HG02852 (cell line): ENCODE results near the gene RGPD5.
"Not testable (repeated sequence)": the region's sequence is repeated elsewhere in the genome, so short reads cannot be mapped to it uniquely, and the experiment has no call there.

Source experiments
- ATAC-seq: cut with Tn5 transposase; IDR thresholded peaks from one replicate; pipeline ENCODE4 v1.9.1; 2021; ENCODE audit warnings: mild to moderate bottlenecking, moderate library complexity; ENCODE audit not compliant: unreplicated experiment

RGPD5 gene

DNA sequence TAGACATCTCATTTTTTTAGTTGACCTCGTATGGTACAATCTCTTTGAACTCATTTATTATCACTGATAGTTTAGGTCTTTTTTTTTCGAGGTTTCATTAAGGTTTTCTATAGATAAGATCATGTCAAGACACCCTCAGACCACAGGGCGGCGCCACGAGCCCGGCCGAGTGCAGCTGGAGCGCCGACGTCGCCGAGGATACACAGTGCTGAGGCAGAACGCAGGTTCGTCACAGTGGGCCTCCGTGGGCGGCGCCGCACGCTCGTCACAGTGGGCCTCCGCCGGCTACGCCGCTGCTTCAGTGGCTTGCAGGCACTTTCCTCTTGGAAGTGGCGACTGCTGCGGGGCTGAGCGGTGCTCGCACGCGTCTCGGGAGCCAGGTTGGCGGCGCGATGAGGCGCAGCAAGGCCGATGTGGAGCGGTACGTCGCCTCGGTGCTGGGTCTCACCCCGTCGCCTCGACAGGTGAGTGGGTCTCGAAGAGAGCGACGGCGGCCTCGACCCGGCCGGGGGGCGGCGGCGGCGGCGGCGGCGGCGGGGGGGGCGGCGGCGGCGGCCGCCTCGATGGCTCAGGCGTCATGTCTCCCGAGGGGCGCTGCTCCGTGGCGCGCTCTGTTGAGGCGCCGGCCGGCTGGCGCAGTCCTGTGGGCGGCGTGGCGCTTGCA lies at the start of gene RGPD5:
Gene RGPD5 (plus strand): TSS at position 232 of the 664 bp plus-strand sequence. CDS start 161 bp downstream, at position 393.
- peak; percentile 98 for ATAC-seq

DNA sequence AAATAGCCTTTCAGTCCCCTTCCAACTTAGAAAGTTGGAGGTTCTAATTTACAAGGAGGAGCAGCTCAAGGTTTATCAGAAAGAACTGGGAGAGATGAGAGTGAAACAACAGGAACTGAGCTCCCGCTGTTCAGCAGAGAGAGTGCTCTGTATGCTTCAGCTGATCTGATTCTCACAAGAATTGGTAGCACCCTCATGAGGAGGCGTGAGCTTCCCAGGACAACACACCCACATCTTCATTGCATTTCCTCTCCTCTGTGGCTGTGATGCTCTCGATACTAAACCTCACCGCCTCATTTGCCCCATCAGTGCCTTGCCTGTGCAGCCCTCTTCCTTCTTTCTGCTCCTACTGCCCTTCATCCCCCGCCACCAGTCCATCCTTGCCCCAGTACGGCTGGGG lies 42.5 kb upstream of the RGPD5 start:
- ATAC-seq: not testable (repeated sequence)

DNA sequence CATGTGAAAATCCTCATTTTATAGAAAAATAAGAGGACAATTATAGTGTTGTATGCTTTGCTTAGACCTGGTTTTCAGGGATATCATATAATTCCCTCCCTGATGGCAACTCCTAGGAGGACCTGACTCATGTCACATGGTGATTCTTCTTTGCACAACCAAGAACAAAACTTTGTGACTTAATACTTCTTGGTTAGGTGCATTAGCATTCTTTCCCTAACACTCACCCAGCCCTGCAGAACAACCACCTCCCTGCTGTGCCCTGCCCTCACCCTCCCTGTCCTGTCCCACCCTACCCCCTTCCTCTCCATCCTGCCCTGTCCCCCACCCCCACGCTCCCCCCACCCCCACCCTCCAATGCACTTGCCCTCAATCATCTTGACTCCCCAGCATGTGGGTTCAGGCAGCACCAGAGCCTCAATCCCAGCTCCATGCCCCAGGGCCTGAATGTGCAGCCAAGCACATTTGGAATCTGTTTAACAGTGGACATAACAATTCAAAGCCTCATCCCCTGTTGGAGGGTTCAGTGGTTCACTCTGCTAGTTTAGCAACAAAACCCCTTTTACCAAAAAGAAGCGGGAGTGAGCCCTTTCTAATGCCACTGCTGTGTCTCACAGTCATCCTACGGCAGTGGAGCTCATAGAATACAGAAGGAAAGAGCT lies 36.8 kb upstream of the RGPD5 start:
- not testable (repeated sequence) for ATAC-seq

DNA sequence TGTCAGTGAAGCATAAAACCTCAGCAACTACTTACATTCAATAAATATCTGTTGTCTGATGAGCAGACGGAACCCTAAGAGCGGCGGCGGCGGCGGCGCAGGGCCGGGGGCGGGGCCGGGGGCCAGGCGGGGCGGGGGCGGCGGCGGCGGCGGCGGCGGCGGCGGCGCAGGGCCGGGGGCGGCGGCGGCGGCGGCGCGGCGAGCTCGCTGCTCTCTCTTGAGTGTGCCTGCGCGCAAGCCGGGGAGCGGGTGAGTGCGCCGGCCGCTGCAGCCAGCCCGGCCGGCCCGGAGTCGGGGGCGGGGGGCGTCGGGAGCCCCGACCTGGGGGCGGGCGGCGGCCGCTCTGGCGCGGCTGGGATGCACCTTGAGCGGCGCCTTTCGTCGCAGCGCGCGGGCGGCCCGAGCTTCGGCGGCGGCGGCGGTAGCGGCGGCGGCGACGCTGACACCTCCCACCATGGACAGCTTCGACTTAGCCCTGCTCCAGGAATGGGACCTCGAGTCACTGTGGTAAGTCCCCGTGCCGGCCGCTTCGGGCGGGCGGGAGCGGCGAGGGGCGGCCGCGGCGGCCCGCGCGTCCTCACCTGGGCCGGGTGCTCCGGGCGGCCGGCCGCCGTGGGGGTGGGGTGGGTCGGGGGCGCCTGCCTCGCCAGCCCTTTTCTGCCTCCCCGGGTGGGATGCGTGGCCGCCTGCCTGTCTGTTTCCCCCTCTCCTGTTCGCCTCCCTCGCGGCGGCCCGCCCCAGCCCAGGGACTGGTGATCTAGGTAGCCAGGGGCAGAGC lies 33.7 kb upstream of the RGPD5 start:
- ATAC-seq: not testable (repeated sequence)

DNA sequence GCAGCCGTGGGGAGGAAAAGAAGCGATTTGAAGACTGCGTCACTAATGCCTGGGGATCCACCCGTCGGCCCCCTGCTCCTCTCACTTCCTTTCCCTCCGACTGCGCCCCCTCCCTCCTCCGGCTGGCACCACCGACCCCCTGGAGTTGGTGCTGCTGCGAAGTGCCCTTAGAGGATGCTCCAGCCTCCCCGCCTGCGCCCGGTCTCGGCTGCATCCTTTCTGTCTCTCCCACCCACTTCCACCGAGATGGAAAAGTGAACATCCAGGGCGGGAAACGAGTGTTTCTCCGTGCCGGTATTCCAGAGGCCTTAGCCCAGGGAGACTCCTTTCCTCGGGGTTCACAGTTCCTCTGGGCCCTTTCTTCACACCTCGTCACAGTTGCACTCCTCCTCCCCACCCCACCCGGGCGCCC lies 33.1 kb upstream of the RGPD5 start:
- not testable (repeated sequence) for ATAC-seq

DNA sequence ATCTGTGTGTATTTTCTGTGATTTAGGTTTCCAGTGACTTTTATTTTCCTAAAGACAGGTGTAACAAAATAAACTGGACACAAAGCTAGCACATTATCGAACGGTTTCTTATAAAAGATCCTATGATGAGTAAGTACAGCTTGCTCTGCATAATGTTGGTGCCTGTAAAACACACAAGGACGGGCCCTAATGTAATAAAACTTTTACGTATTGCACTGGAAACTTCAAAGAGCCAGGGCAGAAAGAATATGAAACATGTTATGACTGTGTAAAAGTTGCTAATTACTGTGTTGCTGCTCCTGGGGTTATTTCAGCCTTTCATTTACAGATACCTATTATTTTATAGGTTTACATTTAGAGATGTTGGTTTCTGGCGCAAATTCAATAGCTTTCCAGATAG lies 32.1 kb upstream of the RGPD5 start:
- peak; percentile 29 for ATAC-seq

DNA sequence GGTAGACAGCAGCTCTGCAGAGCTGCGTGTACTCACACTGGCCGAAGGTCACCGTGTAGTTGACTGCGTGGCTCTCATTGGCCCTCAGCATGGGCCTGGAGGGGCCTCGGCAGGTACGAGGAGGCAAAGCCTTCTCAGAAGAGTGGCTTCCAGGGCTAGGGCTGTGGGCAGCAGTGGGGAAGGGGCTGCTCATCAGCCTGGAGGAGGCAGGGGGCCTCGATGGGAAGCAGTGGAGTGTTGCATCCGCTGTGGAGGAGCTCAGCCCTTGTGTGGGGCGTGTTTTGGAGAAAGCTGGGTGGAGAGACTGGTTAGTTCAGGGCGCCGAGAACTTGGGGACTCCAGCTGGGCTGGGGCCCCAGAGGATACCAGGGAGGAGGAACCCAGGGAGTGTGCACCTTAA lies 28.0 kb upstream of the RGPD5 start:
- not testable (repeated sequence) for ATAC-seq

DNA sequence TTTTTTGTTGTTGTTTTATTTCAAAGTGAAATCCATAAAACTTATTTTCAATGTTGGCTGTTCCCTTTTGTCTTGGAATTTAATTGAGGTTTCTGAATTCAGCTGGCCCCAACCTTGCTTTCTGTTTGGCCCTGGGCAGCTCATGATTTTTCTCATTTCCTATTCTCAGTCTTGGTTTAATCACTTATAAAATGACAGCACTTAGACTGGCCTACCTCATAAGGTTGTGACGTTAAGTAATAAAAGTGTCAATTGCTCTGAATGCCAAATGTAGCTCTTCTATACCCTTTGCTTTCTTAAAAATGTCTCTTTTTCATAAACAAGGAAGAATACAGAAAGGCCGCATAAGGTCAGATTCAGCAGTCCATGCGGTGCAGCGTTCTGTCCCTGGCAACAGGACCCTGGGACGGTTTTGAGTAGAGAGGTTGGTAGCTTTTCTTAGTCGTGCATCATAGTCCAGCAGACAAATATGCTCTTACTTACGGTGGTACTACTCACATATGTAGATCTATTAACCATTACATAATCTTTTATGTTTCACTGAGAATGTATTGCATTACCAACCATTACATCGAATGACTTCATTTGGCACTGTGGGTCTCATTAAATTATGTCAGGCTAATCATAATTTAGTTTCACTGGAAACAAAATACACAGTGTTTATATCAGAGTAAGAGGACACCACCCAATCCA lies 27.1 kb upstream of the RGPD5 start:
- ATAC-seq: not testable (repeated sequence)

DNA sequence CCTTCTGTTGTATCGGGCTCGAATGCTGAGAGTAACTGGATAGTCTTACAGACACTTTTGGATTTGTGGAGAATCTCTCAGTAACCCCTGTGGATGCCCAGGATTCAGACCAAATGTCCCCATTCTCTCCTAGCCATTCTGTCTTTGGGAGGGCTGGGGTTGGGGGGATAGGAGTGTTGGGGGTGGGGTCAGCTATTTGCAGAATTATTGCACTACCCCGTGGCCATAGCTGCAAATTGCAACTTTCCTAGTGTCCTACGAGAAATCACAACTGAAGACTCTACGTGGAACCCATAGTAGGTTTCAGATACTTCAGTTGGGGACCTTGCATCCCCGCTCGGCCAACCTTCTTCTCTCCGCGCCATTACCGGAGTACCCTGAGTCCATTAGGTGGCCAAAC lies 25.2 kb upstream of the RGPD5 start:
- not testable (repeated sequence) for ATAC-seq

DNA sequence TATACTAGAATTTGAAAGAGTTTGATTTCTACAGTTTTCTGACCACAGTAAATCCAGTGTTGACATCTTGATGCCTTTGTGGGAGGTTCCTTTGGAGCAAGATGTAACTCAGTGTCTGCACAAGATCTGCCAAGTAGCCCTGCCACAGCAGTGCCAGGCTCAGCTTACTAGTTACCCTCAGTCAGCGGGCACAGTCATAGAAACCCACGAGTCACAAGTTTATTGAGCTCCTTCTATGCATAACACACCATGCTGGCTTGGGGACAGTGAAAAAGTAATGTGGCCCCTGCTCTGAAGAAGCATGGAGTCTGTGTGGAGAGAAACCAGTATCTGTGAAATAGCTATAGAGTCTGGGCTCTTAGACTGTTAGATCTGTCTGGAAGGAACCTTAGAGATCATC lies 15.0 kb upstream of the RGPD5 start:
- not testable (repeated sequence) for ATAC-seq

DNA sequence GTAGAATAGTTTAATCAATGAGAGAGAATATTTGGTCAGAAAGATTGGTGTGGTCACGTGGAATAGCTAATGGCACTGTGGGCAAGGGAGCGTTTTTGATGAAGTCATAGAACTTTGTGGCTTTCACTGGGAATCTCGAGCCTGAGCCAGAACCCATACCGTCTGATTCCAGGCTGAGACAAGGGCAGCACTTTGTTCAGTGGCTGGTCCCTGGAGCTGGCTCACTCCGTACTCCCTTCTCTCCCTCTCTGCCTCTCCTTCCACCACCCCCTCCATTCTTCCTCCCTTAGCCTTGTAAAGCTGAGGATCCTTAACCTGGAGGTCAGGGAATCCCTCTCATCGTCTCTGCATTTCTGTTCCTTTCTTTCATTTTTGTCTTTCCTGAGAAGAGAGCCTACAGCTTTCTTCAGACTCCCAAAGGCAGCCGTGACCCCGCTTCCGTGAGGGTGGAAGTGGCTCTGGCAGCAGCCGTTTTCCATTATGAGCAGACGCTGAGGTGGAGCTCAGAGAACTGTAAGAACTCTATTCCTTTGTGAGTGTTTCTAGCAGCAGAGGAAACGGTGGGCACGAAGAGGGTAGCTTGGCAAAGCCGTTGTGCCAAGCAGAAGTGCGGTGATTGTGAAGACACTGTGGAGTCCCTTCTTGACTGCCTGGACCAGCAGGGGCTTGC lies 12.8 kb upstream of the RGPD5 start:
- not testable (repeated sequence) for ATAC-seq

DNA sequence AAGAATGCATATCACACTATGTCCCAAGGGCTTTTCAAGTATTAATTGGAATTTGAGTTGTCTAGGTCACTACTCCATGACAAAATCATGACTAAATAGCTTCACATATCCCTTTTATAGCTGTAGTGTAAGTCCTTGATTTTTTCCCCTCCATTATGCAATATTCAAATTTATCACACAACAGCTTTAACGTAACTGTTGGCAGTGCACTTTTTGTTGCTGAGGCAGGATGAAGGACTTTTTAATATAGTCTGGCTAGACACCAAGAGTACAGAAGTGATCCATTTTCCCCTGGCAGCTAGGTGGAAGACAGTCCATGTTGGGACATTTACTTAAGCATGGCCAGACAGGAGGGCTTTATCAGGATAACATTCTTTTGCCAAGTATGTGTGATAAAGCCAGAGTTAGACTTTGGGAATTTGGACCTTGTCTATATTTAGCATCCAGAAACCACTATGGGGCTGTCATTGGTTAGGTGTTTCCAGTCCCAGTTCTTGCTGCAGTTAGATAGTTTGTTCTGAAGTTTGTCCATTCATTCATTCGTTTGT lies 11.6 kb upstream of the RGPD5 start:
- ATAC-seq: not testable (repeated sequence)

DNA sequence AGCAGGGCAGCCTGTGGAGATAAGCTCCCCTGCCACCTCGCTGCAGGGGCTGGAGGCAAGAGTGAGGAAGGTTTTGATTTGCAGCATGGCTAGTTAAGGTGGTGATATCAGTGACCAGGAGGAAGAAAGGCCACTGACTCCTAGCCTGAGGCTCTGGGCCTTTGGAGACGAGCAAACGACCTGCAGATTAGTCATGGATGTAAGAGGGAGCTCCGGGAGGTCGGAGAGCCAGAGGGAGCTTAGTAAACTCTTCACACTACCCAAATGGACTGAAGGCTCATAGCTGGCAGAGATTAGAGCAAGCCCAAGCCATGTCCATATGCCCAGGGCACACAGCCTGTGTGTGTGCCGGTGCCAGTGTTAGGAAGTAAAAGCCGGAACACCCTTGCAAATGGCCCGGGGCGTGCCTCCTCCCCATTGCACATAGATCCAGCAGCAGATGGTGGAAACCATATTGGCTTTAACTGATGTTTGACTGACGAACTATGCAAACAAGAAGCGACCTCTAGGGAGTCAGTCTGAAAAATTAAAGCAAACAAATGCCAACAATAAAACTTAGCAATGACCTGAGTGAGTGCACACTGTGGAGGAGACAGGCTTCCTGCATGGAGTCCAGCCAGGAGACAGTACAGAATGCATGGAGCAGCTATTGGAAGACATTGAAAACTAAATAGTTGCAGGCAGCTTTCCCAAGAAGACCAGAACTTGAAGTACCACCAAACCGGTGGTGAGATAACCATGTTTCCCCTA lies 2.4 kb upstream of the RGPD5 start:
- not testable (repeated sequence) for ATAC-seq

DNA sequence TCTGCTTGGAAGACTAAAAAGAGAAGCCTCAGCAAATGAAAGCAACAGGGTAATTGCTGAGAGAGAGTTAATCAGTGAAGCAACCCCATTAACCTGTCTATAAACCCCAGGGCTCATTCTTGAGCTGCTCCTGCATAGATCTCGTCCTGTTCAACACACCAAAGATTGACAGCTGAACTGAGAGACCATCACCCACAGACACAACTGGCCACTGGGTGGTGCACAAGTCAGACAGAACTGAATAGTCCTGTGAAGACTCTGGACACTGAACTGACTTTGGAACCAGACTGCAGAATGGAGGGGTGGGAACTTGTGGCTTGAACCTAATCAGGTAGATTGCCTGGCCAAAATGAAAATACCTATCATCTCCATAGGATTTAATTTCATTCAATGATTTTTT lies 1.4 kb upstream of the RGPD5 start:
- ATAC-seq: not testable (repeated sequence)

DNA sequence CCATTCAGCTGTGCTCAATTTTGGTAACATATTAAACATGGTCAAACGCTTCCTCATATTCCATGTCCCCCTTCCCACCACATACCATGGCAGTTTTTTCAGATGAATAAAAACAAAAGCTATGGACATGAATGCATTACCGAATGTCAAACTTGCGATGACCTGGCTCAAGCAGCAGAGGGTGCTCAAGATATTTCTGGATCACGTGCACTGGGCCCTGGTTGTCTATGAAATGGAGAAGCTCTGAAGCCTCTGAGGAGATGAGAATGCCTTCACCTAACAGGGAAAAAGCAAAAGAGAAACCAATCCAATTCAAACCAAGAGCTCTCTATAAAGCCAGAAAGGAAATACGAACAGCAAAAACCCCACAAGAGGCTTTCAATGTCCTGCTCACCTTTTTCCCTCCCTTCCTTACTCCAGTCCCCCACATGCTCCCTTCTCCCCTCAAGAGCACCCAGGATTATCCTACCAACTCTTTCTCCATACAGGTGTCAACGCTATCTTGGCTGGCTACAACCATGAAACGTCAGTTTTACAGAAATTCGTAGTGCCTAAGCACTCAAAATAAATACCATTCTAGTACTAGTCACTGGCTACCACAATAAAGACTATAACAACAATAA lies 77.1 kb downstream of the RGPD5 start:
- ATAC-seq: peak; percentile 86

DNA sequence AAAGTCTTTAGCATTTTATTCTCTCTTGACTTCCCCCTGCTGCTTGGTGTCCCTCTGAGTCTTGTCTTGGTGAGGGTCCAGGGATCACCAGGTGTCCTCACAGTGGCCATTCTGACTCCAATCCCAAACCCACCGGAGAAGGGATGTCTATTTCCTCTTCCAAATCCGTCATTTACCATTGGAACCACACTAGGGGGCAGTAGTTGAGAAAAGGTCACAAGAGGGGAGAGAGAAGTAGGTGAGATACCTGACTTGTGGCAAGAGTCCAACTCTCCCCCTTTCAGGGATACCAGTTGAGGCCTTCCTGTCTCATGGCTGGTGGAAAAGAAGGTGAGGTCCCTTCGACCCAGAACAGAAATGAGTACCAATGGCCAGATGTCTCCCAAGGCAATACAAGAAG lies 82.5 kb downstream of the RGPD5 start:
- not testable (repeated sequence) for ATAC-seq

DNA sequence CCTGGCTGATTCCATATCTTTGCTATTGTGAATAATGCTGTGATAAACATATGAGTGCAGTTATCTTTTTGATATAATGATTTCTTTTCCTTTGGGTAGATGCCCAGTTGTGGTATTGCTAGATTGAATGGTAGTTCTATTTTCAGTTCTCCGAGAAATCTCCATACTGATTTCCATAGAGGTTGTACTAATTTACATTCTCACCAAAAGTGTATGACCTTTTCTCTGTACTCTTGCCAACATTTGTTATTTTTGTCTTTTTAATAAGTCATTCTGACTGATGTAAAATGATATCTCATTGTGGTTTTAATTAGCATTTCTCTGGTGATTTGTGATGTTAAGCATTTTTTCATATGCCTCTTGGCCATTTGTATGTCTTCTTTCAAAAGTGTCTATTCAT lies 88.0 kb downstream of the RGPD5 start:
- ATAC-seq: not testable (repeated sequence)

DNA sequence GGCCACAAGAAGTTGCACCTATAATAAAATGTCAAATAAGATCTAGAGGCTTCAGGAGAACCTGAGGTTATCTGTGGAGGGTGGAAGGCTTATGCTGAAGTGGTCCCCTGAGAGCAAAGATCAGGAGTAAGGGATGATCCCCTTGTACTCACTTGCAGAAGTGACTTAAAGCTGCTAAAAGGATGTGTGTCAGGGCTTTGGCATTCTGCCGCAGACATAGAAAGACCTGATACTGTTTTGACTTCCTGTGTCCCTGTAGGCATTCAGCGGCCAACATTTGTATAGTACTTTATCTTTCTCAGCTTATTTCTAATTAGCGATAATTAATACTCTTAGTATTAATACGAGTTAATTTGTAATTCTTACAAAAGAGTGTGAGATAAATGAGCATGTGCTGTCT lies 94.3 kb downstream of the RGPD5 start:
- not testable (repeated sequence) for ATAC-seq

DNA sequence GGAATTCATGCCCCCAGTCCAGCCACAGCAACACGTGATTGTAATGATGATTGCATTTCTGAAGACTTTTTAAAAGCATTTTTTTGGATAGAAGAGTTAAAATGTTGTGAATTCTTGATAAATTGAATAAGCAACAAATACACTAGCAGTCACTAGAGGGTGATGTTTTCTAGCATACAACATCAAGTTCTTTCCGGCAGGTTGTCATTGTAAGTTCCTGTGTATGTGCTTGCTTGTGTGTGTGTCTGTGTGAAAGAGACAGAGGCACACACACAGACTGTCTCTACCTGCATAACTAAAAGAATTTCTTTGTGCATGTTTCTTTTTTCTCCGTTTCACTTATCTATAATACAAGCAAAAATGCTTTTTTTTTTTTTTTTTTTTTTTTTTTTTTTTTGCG lies 95.8 kb downstream of the RGPD5 start:
- peak; percentile 45 for ATAC-seq
